ENCODE results near the gene MRTFA. TPM values are rescaled to one million over a fixed set of nuclear protein-coding genes. Genes with fewer than 3 reads are reported as not detected.
"Not testable (repeated sequence)": the region's sequence is repeated elsewhere in the genome, so short reads cannot be mapped to it uniquely, and the experiment has no call there.

MRTFA gene
- total RNA-seq, 1 experiment from 2014 or later = 56.5 TPM

- no peak for DNase-seq (ENCODE audit: low spot score)
Observed at GRCh38 chr22:40627612-40628011, 8.9 kb downstream of the MRTFA start.

DNA sequence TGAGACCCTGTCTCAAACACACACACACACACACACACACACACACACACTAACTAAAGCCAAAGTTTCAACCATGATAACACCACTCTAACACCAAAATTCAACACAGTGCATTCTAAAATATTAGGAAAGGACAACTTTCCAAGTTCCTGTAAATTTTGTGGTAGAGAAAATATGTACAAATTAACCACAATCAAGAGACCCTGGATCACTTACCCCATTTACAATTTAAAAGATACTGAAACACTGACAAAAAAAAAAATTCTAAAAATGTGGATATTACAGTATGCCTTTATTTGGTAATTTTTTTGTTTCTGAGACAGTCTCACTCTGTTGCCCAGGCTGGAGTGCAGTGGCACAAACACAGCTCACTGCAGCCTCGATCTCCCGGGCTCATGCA lies 9.7 kb downstream of the MRTFA start:
- DNase-seq (ENCODE audit: low spot score) = no peak

GRCh38 chr22:40625794-40626193 lies 10.7 kb downstream of the MRTFA start:
- DNase-seq (ENCODE audit: low spot score) = not testable (repeated sequence)

DNA sequence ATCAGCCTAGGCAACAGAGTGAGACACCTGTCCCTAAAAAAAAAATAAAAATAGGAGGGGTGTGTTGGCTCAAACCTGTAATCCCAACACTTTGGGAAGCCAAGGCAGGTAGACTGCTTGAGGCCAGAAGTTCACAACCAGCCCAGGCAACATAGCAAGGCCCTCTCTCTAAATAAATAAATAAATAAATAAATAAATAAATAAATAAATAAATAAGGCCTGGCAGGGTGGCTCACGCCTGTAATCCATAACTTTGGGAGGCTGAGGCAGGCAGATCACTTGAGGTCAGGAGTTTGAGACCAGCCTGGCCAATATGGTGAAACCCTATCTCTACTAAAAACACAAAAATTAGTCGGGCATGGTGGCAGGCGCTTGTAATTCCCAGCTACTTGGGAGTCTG lies 11.2 kb downstream of the MRTFA start:
- not testable (repeated sequence) for DNase-seq (ENCODE audit: low spot score)

DNA sequence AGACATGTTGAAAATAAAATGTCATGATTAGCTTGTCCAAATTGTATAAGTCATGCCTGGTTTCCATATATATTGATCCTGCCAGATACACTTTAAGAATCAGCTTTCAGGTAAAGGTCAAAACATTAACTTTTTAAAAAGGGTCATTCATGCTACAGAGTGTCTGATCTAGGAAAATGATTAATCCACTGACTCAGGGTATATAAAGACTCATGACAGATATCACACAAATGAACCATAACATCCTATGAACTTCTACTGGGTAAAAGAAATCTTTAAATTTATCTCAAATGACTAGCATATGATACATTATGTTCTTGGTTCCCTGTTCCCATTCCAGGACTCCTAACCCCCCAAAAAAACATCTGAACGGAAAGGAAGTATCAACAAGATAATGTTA lies 11.7 kb downstream of the MRTFA start:
- no peak for DNase-seq (ENCODE audit: low spot score)

GRCh38 chr22:40621309-40622151 lies 15.0 kb downstream of the MRTFA start:
- no peak for DNase-seq (ENCODE audit: low spot score)

GRCh38 chr22:40620464-40621046 lies 16.0 kb downstream of the MRTFA start:
- peak; percentile 16 for DNase-seq (ENCODE audit: low spot score)

GRCh38 chr22:40618400-40618799 lies 18.1 kb downstream of the MRTFA start:
- DNase-seq (ENCODE audit: low spot score) = no peak

DNA sequence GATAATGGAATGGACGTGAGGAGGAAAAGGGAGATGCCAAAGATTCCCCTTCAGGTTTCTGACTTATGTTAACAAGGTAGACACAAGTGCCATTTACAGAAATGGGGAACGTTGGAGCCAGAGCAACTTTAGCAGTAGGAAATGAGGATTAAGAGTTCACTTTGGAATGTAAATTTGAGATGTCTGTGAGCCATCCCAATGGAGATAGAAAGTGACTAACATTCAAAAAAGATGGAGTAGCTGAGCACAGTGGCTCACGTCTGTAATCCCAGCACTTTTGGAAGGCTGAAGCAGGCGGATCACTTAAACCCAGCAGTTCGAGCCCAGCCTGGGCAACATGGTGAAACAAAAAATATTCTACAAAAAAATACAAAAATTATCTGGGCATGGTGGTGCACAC lies 19.9 kb downstream of the MRTFA start:
- DNase-seq (ENCODE audit: low spot score) = no peak

DNA sequence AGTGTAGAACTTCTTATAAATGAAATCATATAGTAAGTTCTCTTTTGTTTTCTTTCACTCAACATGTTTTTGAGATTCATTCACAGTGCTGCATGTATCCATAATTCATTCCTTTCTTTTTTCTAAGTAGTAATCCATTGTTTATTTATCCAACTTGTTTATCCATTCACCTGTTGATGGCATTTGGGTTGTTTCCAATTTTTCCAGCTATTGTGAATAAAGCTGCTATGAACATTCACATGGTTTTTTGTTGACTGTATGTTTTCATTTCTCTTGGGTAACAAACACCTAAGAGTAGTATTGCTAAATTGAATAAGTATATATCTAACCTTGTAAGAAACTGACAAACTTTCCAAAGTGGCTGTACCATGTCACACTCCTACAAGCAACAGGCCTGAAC lies 23.5 kb downstream of the MRTFA start:
- DNase-seq (ENCODE audit: low spot score) = no peak

GRCh38 chr22:40612291-40612751 lies 24.2 kb downstream of the MRTFA start:
- no peak for DNase-seq (ENCODE audit: low spot score)

GRCh38 chr22:40611606-40612005 lies 24.9 kb downstream of the MRTFA start:
- no peak for DNase-seq (ENCODE audit: low spot score)

GRCh38 chr22:40610329-40610850 lies 26.1 kb downstream of the MRTFA start:
- DNase-seq (ENCODE audit: low spot score) = no peak

DNA sequence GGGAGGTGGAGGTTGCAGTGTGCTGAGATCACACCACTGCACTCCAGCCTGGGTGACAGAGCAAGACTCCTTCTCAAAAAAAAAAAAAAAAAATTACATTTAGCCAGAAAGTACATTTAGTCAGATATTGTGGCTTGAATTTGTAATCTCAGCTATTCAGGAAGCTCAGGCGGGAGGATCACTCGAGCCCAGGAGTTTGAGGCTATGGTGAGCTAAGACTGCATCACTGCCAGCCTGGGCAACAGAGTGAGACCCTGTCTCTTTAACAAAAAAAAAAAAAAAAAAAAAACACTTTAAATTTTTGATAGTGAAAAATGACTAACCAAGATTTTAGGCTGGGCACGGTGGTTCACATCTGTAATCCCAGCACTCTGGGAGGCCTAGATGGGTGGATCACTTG lies 27.3 kb downstream of the MRTFA start:
- no peak for DNase-seq (ENCODE audit: low spot score)

DNA sequence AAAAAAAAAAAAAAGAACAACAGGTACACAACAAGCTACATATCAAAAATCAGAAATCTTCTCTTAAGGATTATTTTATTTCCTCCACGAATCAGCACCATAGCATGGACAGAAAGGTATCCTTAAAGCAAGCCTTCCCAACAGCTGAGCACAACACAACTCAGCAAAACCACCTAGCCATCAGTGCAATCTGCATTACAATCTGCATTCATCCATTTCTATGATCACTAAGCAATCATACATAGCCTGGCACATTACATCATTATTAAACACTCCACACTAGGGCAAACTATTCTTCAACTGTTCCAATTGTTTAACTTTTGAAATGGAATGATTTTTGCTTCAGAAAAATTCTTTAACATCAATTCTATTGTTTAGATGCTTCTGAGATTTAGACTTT lies 29.0 kb downstream of the MRTFA start:
- no peak for DNase-seq (ENCODE audit: low spot score)

DNA sequence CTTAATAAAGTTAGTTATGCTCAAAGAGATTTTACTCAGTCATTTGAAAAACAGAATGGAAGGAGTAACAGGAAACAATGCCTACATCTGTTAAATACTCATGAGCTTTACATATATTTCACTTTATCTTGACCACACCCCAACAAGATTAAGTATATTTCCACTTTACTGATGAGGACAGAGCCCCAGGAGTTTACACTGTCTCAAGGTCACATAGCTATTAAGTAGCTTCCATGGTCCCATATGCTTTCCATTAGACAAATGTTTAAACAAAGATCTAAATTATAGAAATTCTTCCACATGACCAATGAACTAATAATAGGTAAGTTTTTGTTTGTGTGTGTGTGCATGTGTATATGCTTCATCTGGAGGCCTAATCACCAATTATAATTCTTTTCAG lies 30.2 kb downstream of the MRTFA start:
- DNase-seq (ENCODE audit: low spot score) = no peak

DNA sequence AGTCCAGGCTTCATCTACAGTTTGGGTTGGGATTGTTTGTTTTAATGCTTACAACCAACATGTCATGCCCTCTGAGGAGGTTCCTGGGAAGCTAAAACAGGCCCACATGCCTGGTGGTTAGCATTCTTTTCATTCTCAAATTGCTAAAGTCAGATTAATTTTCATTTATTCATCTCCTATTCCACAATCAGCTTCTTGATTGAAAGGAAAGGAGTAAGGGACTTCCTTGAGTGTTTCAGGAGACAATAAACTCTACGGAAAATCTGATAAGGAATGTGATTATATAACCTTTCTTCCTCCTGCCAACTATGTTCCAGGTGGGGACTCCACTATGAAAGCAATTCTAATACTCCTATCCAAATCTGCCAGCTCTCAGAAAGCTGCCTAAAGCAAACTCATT lies 30.8 kb downstream of the MRTFA start:
- DNase-seq (ENCODE audit: low spot score) = no peak

DNA sequence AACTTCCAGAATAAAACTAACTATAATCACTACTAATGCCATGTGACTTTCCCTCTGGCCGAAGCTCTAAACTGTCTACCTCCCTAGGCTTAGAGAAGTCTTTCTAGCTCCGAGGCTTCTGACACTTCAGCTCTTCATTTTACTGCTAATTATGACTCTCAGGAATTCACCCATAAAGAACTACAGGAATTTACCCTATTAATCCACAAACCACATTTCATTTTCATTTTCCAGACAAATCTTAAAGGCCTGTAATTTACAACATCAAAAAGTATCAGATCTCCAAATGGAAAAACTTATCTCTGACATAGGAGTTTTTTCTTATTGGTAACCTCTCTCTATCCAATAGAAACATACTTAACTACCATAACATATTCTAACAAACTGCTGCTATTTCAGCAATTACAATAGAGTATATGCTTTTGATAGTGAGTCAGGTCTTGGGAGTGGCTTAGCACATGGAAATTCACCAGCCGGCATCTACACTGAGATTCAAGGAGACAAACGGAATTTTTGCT lies 33.4 kb downstream of the MRTFA start:
- DNase-seq (ENCODE audit: low spot score) = peak; percentile 52

DNA sequence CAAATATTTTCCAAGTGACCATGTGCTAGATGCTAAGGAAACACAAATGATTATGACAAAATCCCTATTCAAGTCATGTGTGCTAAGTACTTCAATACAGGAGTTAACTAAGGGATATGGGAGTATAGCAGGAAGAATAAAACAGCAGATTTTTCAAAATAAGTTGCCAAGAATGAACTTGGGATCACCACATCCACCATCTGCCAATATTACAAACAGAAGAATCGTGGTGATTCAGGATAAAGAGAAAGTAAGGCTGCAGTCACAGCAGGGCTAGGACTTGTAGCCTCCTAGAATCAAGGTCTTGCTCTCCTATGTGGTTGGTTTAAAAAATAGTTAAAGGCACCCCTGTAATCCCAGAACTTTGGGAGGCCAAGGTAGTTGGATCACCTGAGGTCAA lies 34.3 kb downstream of the MRTFA start:
- DNase-seq (ENCODE audit: low spot score) = no peak

- DNase-seq (ENCODE audit: low spot score) = no peak
Observed at GRCh38 chr22:40599731-40600130, 36.8 kb downstream of the MRTFA start.

DNA sequence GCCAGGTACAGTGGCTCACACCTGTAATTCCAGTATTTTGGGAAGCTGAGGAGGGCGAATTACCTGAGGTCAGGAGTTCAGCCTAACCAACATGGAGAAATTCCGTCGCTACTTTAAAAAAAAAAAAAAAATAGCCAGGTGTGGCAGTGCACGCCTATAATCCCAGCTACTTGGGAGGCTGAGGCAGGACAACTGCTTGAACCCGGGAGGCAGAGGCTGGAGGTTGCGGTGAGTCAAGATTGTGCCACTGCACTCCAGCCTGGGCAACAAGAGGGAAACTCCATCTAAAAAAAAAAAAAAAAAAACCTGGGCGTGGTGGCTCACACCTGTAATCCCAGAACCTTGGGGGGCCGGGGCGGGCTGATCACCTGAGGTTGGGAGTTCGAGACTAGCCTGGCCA lies 37.8 kb downstream of the MRTFA start:
- DNase-seq (ENCODE audit: low spot score) = not testable (repeated sequence)

DNA sequence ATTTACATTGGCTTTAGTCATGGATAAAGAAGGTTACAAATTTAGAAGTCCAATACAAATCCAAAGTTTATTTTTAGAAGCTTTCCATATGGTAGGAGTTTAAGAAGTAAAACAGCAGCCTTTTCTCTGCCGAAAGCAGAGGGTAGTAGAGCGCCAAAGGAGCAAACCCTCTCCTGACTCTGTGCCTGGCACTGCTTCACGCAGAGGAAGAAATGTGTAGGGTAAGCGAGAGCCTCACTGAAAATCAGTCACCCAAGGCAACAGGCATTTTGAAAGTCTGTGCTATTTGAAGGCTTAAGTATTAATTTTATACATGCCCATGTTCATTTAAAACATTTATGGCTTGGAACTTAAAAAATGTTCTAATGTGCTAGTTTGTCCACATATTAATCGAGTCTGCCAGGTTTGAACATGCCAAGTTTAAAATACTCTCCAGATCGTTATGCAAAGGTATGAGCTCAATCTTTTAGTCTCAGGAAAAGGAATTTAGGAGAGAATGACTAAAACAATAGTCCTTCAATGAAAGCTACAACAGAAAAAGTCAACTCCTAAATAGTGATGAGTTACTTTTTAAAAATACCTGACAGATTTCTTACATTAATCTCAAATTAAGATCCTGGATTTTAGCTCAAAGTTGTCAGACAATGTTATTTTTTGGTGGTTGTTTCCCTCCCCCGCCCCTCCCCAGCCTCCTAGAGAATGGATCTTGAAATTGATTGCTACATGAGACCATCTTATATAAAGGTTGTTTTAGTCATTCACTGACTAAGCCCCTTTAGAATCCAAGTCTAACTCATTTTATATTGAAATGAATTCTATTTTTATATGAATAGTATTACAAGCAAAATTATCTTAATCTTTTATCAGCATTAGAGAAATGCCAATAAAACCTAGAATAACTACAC lies 38.7 kb downstream of the MRTFA start:
- DNase-seq (ENCODE audit: low spot score) = no peak
